Naive B cell (primary cell): ENCODE results near the gene ZG16. TPM values are rescaled to one million over a fixed set of nuclear protein-coding genes. Genes with fewer than 3 reads are reported as not detected.

ENCODE experiments used
- ATAC-seq, 2 donors: fragments of 150-1000 bp; cut with Tn5 transposase; 2 replicates each; pipeline ENCODE4 v1.10.0; 2021; ENCODE audit warnings: low read depth in 2 of 2, mild to moderate bottlenecking in 2 of 2, moderate library complexity in 2 of 2
- DNase-seq: peaks from one replicate; pipeline ENCODE4 v3.0.0; 2022
- H3K27ac Mint-ChIP-seq, 6 donors: one replicate each; pipeline ENCODE4 v1.8.0; 2020 to 2022; ENCODE audit warnings: mild to moderate bottlenecking in 6 of 6, mixed read lengths in 6 of 6, moderate library complexity in 5 of 6, inconsistent platforms in 2 of 6
- H3K27me3 Mint-ChIP-seq, 3 donors: one replicate each; pipeline ENCODE4 v1.8.0; 2021 to 2022; ENCODE audit warnings: mixed read lengths in 3 of 3, mild to moderate bottlenecking in 1 of 3
- H3K36me3 Mint-ChIP-seq, 2 donors: one replicate each; pipeline ENCODE4 v1.8.0; 2020 to 2022; ENCODE audit warnings: mixed read lengths in 2 of 2, inconsistent platforms in 1 of 2, mild to moderate bottlenecking in 1 of 2
- H3K4me1 Mint-ChIP-seq, 3 donors: one replicate each; pipeline ENCODE4 v1.8.0; 2020 to 2022; ENCODE audit warnings: mixed read lengths in 3 of 3, inconsistent platforms in 1 of 3, mild to moderate bottlenecking in 1 of 3, moderate library complexity in 1 of 3
- H3K4me3 Mint-ChIP-seq, 8 donors: one replicate each; pipeline ENCODE4 v1.8.0; 2020 to 2022; ENCODE audit warnings: mild to moderate bottlenecking in 8 of 8, mixed read lengths in 8 of 8, moderate library complexity in 8 of 8, inconsistent platforms in 2 of 8
- H3K9me3 Mint-ChIP-seq, 7 donors: one replicate each; pipeline ENCODE4 v1.8.0; 2020 to 2022; ENCODE audit warnings: mixed read lengths in 7 of 7, mild to moderate bottlenecking in 5 of 7, inconsistent platforms in 2 of 7, moderate library complexity in 1 of 7
- polyA plus RNA-seq, 6 donors: library from polyadenylated mRNA; unstranded; fragments of 300-500 nt; fragmentation: Illumina TruSeq; gene quantifications; one replicate each; pipeline ENCODE4 v1.2.3, GENCODE V29; 2021; ENCODE audit warnings: low read depth in 6 of 6

The ZG16 gene
- polyA plus RNA-seq, 6 donors from 2014 or later: 0.13 TPM; not detected in 5

- H3K9me3 Mint-ChIP-seq: no peaks in the 10 kb centered on the region
- peaks cover 44 to 57% (median 52%) of the 10 kb centered on the region in 3 donors for H3K4me1 Mint-ChIP-seq
- ATAC-seq: peak in 1 of 2 donors; percentile 8
- H3K27ac Mint-ChIP-seq: peak overlapping the region in 3 of 6 donors; percentile 27 to 84 (median 28)
- H3K4me3 Mint-ChIP-seq: peak overlapping the region; percentile 77 to 91 (median 86)
- peak; percentile 47 for DNase-seq
- H3K27me3 Mint-ChIP-seq: peaks cover 0 to 11% (median 6%) of the 10 kb centered on the region in 3 donors
- peaks cover 0 to 7% of the 10 kb centered on the region in 2 donors for H3K36me3 Mint-ChIP-seq
Measured at GRCh38 chr16:29811170-29811895, 33.3 kb downstream of the ZG16 start.

- peaks cover 48 to 62% (median 59%) of the 10 kb centered on the region in 3 donors for H3K4me1 Mint-ChIP-seq
- no peaks in the 10 kb centered on the region for H3K9me3 Mint-ChIP-seq
- peak within 1 kb of the TSS; percentile 2 to 84 (median 52) for H3K27ac Mint-ChIP-seq
- peaks cover 0 to 11% (median 6%) of the 10 kb centered on the region in 3 donors for H3K27me3 Mint-ChIP-seq
- peak within 1 kb of the TSS; percentile 77 to 91 (median 86) for H3K4me3 Mint-ChIP-seq
- no peak for ATAC-seq
- peaks cover 0 to 7% of the 10 kb centered on the region in 2 donors for H3K36me3 Mint-ChIP-seq
- DNase-seq: peak; percentile 33
Measured at GRCh38 chr16:29811896-29812665, 34.0 kb downstream of the ZG16 start, which contains the start of gene PRRT2. Gene PRRT2 (plus strand): TSS chr16:29812193. CDS start chr16:29813055, 862 bp downstream.

- Mint-ChIP-seq H3K36me3 (peaks cover 0 to 7% of the 10 kb centered on the region in 2 donors), H3K27me3 (peaks cover 0 to 11% (median 6%) of the 10 kb centered on the region in 3 donors), H3K27ac (peak overlapping the region in 1 of 6 donors; percentile 68), H3K4me1 (peaks cover 46 to 63% (median 61%) of the 10 kb centered on the region in 3 donors), H3K9me3 (no peaks in the 10 kb centered on the region), H3K4me3 (peak overlapping the region; percentile 16 to 89 (median 80))
- DNase-seq (no peak), ATAC-seq (no peak)
Measured at GRCh38 chr16:29812754-29813643, 34.9 kb downstream of the ZG16 start.

GRCh38 chr16:29813644-29814562, 35.8 kb downstream of the ZG16 start:
- Mint-ChIP-seq H3K4me3 (peak overlapping the region; percentile 35 to 98 (median 73)), H3K9me3 (no peaks in the 10 kb centered on the region), H3K27ac (no peak overlapping the region), H3K4me1 (peaks cover 42 to 63% (median 61%) of the 10 kb centered on the region in 3 donors), H3K36me3 (peaks cover 0 to 2% of the 10 kb centered on the region in 2 donors), H3K27me3 (peaks cover 0 to 11% (median 6%) of the 10 kb centered on the region in 3 donors)
- no peak for ATAC-seq
- DNase-seq: no peak

- H3K27ac Mint-ChIP-seq: peak overlapping the region in 1 of 6 donors; percentile 77
- no peaks in the 10 kb centered on the region for H3K9me3 Mint-ChIP-seq
- ATAC-seq (no peak), DNase-seq (no peak)
- H3K4me1 Mint-ChIP-seq: peaks cover 48 to 67% (median 66%) of the 10 kb centered on the region in 3 donors
- H3K27me3 Mint-ChIP-seq: peaks cover 0 to 11% (median 6%) of the 10 kb centered on the region in 3 donors
- peak overlapping the region; percentile 77 to 98 (median 91) for H3K4me3 Mint-ChIP-seq
- H3K36me3 Mint-ChIP-seq: no peaks in the 10 kb centered on the region
Measured at GRCh38 chr16:29814592-29814991, 36.5 kb downstream of the ZG16 start.

- H3K27me3 Mint-ChIP-seq: peaks cover 0 to 11% (median 6%) of the 10 kb centered on the region in 3 donors
- peak in 1 of 2 donors; percentile 6 for ATAC-seq
- H3K9me3 Mint-ChIP-seq: no peaks in the 10 kb centered on the region
- peak overlapping the region in 4 of 6 donors; percentile 92 to 99 (median 97) for H3K27ac Mint-ChIP-seq
- H3K36me3 Mint-ChIP-seq: no peaks in the 10 kb centered on the region
- H3K4me3 Mint-ChIP-seq: peak overlapping the region; percentile 87 to 100 (median 98)
- H3K4me1 Mint-ChIP-seq: peaks cover 54 to 73% (median 67%) of the 10 kb centered on the region in 3 donors
- DNase-seq: no peak
Measured at GRCh38 chr16:29815032-29815721, 37.1 kb downstream of the ZG16 start.

- peak within 1 kb of the TSS; percentile 92 to 99 (median 98) for H3K27ac Mint-ChIP-seq
- no peaks in the 10 kb centered on the region for H3K36me3 Mint-ChIP-seq
- H3K9me3 Mint-ChIP-seq: no peaks in the 10 kb centered on the region
- peak within 1 kb of the TSS; percentile 87 to 100 (median 98) for H3K4me3 Mint-ChIP-seq
- ATAC-seq (peak; percentile 74 to 76), DNase-seq (peak; percentile 98)
- H3K27me3 Mint-ChIP-seq: peaks cover 0 to 11% (median 6%) of the 10 kb centered on the region in 3 donors
- peaks cover 53 to 73% (median 67%) of the 10 kb centered on the region in 3 donors for H3K4me1 Mint-ChIP-seq
Measured at GRCh38 chr16:29815793-29816693, 38.0 kb downstream of the ZG16 start, which contains the start of gene PAGR1. Gene PAGR1 (plus strand): TSS chr16:29816152. CDS start chr16:29816526, 374 bp downstream.

GRCh38 chr16:29816694-29817441, 38.8 kb downstream of the ZG16 start:
- H3K9me3 Mint-ChIP-seq: no peaks in the 10 kb centered on the region
- H3K4me1 Mint-ChIP-seq: peaks cover 48 to 73% (median 66%) of the 10 kb centered on the region in 3 donors
- H3K27ac Mint-ChIP-seq: peak overlapping the region; percentile 58 to 99 (median 85)
- no peaks in the 10 kb centered on the region for H3K36me3 Mint-ChIP-seq
- H3K27me3 Mint-ChIP-seq: peaks cover 0 to 5% (median under 1%) of the 10 kb centered on the region in 3 donors
- DNase-seq (peak; percentile 23), ATAC-seq (no peak)
- peak overlapping the region; percentile 87 to 100 (median 98) for H3K4me3 Mint-ChIP-seq

GRCh38 chr16:29818082-29818481, 40.0 kb downstream of the ZG16 start:
- H3K4me1 Mint-ChIP-seq: peaks cover 45 to 83% (median 69%) of the 10 kb centered on the region in 3 donors
- H3K4me3 Mint-ChIP-seq: peak overlapping the region; percentile 37 to 94 (median 80)
- no peaks in the 10 kb centered on the region for H3K9me3 Mint-ChIP-seq
- H3K27me3 Mint-ChIP-seq: no peaks in the 10 kb centered on the region
- H3K36me3 Mint-ChIP-seq: no peaks in the 10 kb centered on the region
- ATAC-seq (no peak), DNase-seq (no peak)
- peak overlapping the region in 1 of 6 donors; percentile 71 for H3K27ac Mint-ChIP-seq

- H3K36me3 Mint-ChIP-seq: no peaks in the 10 kb centered on the region
- H3K27ac Mint-ChIP-seq: peak overlapping the region in 3 of 6 donors; percentile 65 to 89 (median 80)
- no peaks in the 10 kb centered on the region for H3K27me3 Mint-ChIP-seq
- H3K4me1 Mint-ChIP-seq: peaks cover 43 to 82% (median 68%) of the 10 kb centered on the region in 3 donors
- DNase-seq (no peak), ATAC-seq (no peak)
- H3K4me3 Mint-ChIP-seq: peak overlapping the region; percentile 87 to 98 (median 94)
- H3K9me3 Mint-ChIP-seq: no peaks in the 10 kb centered on the region
Measured at GRCh38 chr16:29819506-29819905, 41.5 kb downstream of the ZG16 start.
